Measurements from ENCODE around the gene HMCN2. TPM values are rescaled to one million over a fixed set of nuclear protein-coding genes. Genes with fewer than 3 reads are reported as not detected.

The HMCN2 gene
- total RNA-seq, 4 donors from 2014 or later = 9.6 to 21.1 (median 15.5) TPM

GRCh38 chr9:130447193-130447816 is 181.7 kb downstream of the HMCN2 start:
- peak overlapping the region in 3 of 4 donors; percentile 77 to 89 (median 85) for H3K27ac ChIP-seq
- no peaks in the 10 kb centered on the region for H3K9me3 ChIP-seq
- peaks cover 8% of the 10 kb centered on the region for H3K27me3 ChIP-seq
- ATAC-seq = no peak
- TF ChIP-seq CTCF (IDR thresholded peaks at IDR 0.05) = no peak
- TF ChIP-seq POLR2A (IDR thresholded peaks at IDR 0.05) = no peak
- no peak for TF ChIP-seq POLR2AphosphoS5 (IDR thresholded peaks at IDR 0.05)
- no peak for TF ChIP-seq EP300 (IDR thresholded peaks at IDR 0.05)
- peaks cover 8 to 85% (median 52%) of the 10 kb centered on the region in 3 donors for H3K4me1 ChIP-seq
- 83 to 100% methylated on average over 1 to 2 of the region's 12 CpGs for WGBS, 2 donors (ENCODE audit: low coverage in 1 of 2)
- H3K36me3 ChIP-seq = no peaks in the 10 kb centered on the region
- peak overlapping the region in 1 of 2 donors; percentile 74 for H3K4me3 ChIP-seq

GRCh38 chr9:130448035-130448624 is 182.6 kb downstream of the HMCN2 start:
- peaks cover 8% of the 10 kb centered on the region for H3K27me3 ChIP-seq
- TF ChIP-seq CTCF (IDR thresholded peaks at IDR 0.05) (no peak), POLR2A (IDR thresholded peaks at IDR 0.05) (no peak), POLR2AphosphoS5 (IDR thresholded peaks at IDR 0.05) (no peak), EP300 (IDR thresholded peaks at IDR 0.05) (no peak)
- ATAC-seq = no peak
- H3K4me3 ChIP-seq = no peak overlapping the region
- no peaks in the 10 kb centered on the region for H3K9me3 ChIP-seq
- 40 to 73% methylated on average over 1 to 3 of the region's 12 CpGs for WGBS, 2 donors (ENCODE audit: low coverage in 1 of 2)
- H3K36me3 ChIP-seq = no peaks in the 10 kb centered on the region
- H3K4me1 ChIP-seq = peaks cover 8 to 90% (median 52%) of the 10 kb centered on the region in 3 donors
- no peak overlapping the region for H3K27ac ChIP-seq

- Histone ChIP-seq H3K27ac (no peak overlapping the region), H3K27me3 (peaks cover 8% of the 10 kb centered on the region), H3K36me3 (no peaks in the 10 kb centered on the region), H3K4me1 (peaks cover 8 to 95% (median 52%) of the 10 kb centered on the region in 3 donors), H3K4me3 (no peak overlapping the region), H3K9me3 (no peaks in the 10 kb centered on the region)
- no peak for TF ChIP-seq POLR2A (IDR thresholded peaks at IDR 0.05)
- no peak for TF ChIP-seq CTCF (IDR thresholded peaks at IDR 0.05)
- TF ChIP-seq EP300 (IDR thresholded peaks at IDR 0.05) = no peak
- TF ChIP-seq POLR2AphosphoS5 (IDR thresholded peaks at IDR 0.05) = no peak
- 90 to 100% methylated on average over 1 to 7 of the region's 10 CpGs for WGBS, 2 donors (ENCODE audit: low coverage in 1 of 2)
- ATAC-seq = no peak
These were observed 183.4 kb downstream of the HMCN2 start for GRCh38 chr9:130448771-130449603.

GRCh38 chr9:130450344-130451003 is 184.9 kb downstream of the HMCN2 start:
- Histone ChIP-seq H3K4me3 (no peak overlapping the region), H3K9me3 (no peaks in the 10 kb centered on the region), H3K4me1 (peaks cover 8 to 83% (median 45%) of the 10 kb centered on the region in 3 donors), H3K36me3 (no peaks in the 10 kb centered on the region), H3K27ac (peak overlapping the region in 3 of 4 donors; percentile 79 to 86 (median 85)), H3K27me3 (no peaks in the 10 kb centered on the region)
- WGBS, 2 donors (ENCODE audit: low coverage in 1 of 2) = no CpG with 5 or more reads among the region's 15 CpGs
- no peak for TF ChIP-seq POLR2AphosphoS5 (IDR thresholded peaks at IDR 0.05)
- no peak for TF ChIP-seq CTCF (IDR thresholded peaks at IDR 0.05)
- no peak for TF ChIP-seq POLR2A (IDR thresholded peaks at IDR 0.05)
- TF ChIP-seq EP300 (IDR thresholded peaks at IDR 0.05) = no peak
- ATAC-seq = no peak
